GM12878 (cell line): ENCODE data around the gene YWHAG. TPM values are rescaled to one million over a fixed set of nuclear protein-coding genes. Genes with fewer than 3 reads are reported as not detected.

Experiments used
- ATAC-seq: fragments of 200-7000 bp; cut with Tn5 transposase; 3 replicates; pipeline ENCODE4 v1.9.1; 2020; ENCODE audit warnings: mild to moderate bottlenecking, moderate library complexity
- BruUV-seq: library from RNA; stranded (reverse); fragments of 400-500 nt; replicated peaks from 2 replicates; lab custom pipeline; 2021; lab: Mats Ljungman, UMichigan
- CTCF ChIA-PET: fragments of 300-600 bp; sonication (Branson Sonifier 250); formaldehyde crosslinking; extraction: SDS; loops from one replicate; lab custom pipeline; 2021; ENCODE audit warnings: inconsistent platforms; lab: Yijun Ruan, JAX
- POLR2A ChIA-PET: fragments of 350-600 bp; formaldehyde crosslinking; extraction: SDS; loops from one replicate; lab custom pipeline; 2021; ENCODE audit warnings: inconsistent platforms; lab: Charles Lee
- RAD21 ChIA-PET: fragments of 300-600 bp; sonication (Branson Sonifier 250); formaldehyde crosslinking; loops from one replicate; lab custom pipeline; 2023; ENCODE audit warnings: antibody characterized with exemption; ENCODE audit not compliant: unreplicated experiment; lab: Charles Lee
- SMC1A ChIA-PET: fragments of 300-600 bp; sonication (Branson Sonifier 250); formaldehyde crosslinking; loops from one replicate; lab custom pipeline; 2023; ENCODE audit not compliant: unreplicated experiment, uncharacterized antibody; lab: Charles Lee
- DNase-seq: peaks from one replicate; pipeline ENCODE4 v3.0.0-alpha.2; 2011; ENCODE audit warnings: low read depth, low spot score
- FAIRE-seq: peaks from 3 replicates; lab custom pipeline; 2011; peaks lifted over from hg19 to GRCh38; lab: Jason Lieb, UNC
- H2AFZ ChIP-seq: 2 replicates; pipeline ENCODE4 v1.6.0; 2011; ENCODE audit warnings: low read depth, low read length, control low read depth; ENCODE audit not compliant: control insufficient read depth
- H3K27ac ChIP-seq: 2 replicates; pipeline ENCODE4 v1.5.1; 2011; ENCODE audit warnings: control low read depth; ENCODE audit not compliant: control insufficient read depth, insufficient read depth
- H3K27me3 ChIP-seq, 2 experiments: replicated peaks in 1 of 2; 2 replicates each; pipeline versions ENCODE4 v1.6.0 to v1.6.1; 2011; ENCODE audit warnings: low read length in 1 of 2; ENCODE audit not compliant: control insufficient read depth in 2 of 2, insufficient read depth in 2 of 2
- H3K36me3 ChIP-seq, 2 experiments: 2 replicates each; pipeline ENCODE4 v1.5.1; 2011; ENCODE audit warnings: low read length in 1 of 2; ENCODE audit not compliant: control insufficient read depth in 2 of 2, insufficient read depth in 2 of 2
- H3K4me1 ChIP-seq: 2 replicates; pipeline ENCODE4 v1.6.1; 2011; ENCODE audit warnings: mild to moderate bottlenecking, low read length, moderate library complexity, mixed read lengths; ENCODE audit not compliant: control insufficient read depth, insufficient read depth
- H3K4me2 ChIP-seq: 2 replicates; pipeline ENCODE4 v1.6.0; 2011; ENCODE audit warnings: control low read depth; ENCODE audit not compliant: control insufficient read depth, insufficient read depth
- H3K4me3 ChIP-seq: fragments of 200-600 bp; sonication (generic); 2 replicates; pipeline ENCODE4 v1.5.1; 2016
- H3K79me2 ChIP-seq: 2 replicates; pipeline ENCODE4 v1.6.0; 2011; ENCODE audit warnings: low read length; ENCODE audit not compliant: control insufficient read depth, insufficient read depth
- H3K9ac ChIP-seq: 2 replicates; pipeline ENCODE4 v1.8.0; 2011; ENCODE audit warnings: low read length, control low read depth, mixed read lengths; ENCODE audit not compliant: control insufficient read depth, insufficient read depth
- H3K9me3 ChIP-seq: replicated peaks from 3 replicates; pipeline ENCODE4 v1.5.1; 2011; ENCODE audit warnings: mild to moderate bottlenecking, low read length; ENCODE audit not compliant: control insufficient read depth, insufficient read depth
- H4K20me1 ChIP-seq: 2 replicates; pipeline ENCODE4 v1.6.0; 2011; ENCODE audit not compliant: control insufficient read depth, insufficient read depth
- BCL11A ChIP-seq: IDR thresholded peaks from 2 replicates; pipeline ENCODE4 v1.6.1; 2011; ENCODE audit warnings: low read depth, low read length
- GATAD2B ChIP-seq: fragments of 450-650 bp; conservative IDR thresholded peaks from 2 replicates; pipeline ENCODE4 v1.6.1; 2017; ENCODE audit warnings: low read depth, mild to moderate bottlenecking, moderate library complexity
- MLLT1 ChIP-seq: fragments of 450-650 bp; IDR thresholded peaks from 2 replicates; pipeline ENCODE4 v1.6.1; 2016; ENCODE audit warnings: mild to moderate bottlenecking
- PKNOX1 ChIP-seq: fragments of 450-650 bp; IDR thresholded peaks from 2 replicates; pipeline ENCODE4 v1.6.1; 2016; ENCODE audit warnings: mild to moderate bottlenecking
- POLR2A ChIP-seq: IDR thresholded peaks from 2 replicates; pipeline ENCODE4 v1.6.1; 2011; ENCODE audit warnings: low read depth, mild to moderate bottlenecking, low read length
- ZBTB4 ChIP-seq: fragments of 450-650 bp; formaldehyde crosslinking; IDR thresholded peaks from 2 replicates; pipeline ENCODE4 v1.4.0; 2022; ENCODE audit warnings: mild to moderate bottlenecking, moderate library complexity
- ZNF687 ChIP-seq: fragments of 450-650 bp; IDR thresholded peaks from 2 replicates; pipeline ENCODE4 v1.6.1; 2017; ENCODE audit warnings: mild to moderate bottlenecking, moderate library complexity
- WGBS: methylation state at CpG from one replicate; pipeline ENCODE4 v1.1.6; 2016; ENCODE audit warnings: low lambda C conversion rate; ENCODE audit not compliant: insufficient replicate concordance, insufficient coverage; ENCODE audit errors: missing lambda C conversion rate; 5-methylcytosine and 5-hydroxymethylcytosine counted together
- in situ Hi-C: fragments of 300-500 bp; cut with MboI; formaldehyde crosslinking; loops from 9 replicates; pipeline ENCODE4 v1.14.3; 2018; ENCODE audit warnings: mixed read lengths
- intact Hi-C: fragments of 100-400 bp; cut with micrococcal nuclease; formaldehyde crosslinking; loops from one replicate; pipeline ENCODE4 v1.14.2; 2022; ENCODE audit not compliant: unreplicated experiment
- polyA plus RNA-seq, 11 experiments: library from polyadenylated mRNA; depleted of rRNA in 4 of 11; unstranded in 6 of 11; stranded (reverse) in 5 of 11; fragments of >200 nt; fragmentation: Nextera tagmentation in 4 of 11; fragmentation: Illumina TruSeq in 1 of 11; extraction: Ambion mirVana in 4 of 11; extraction: Trizol in 1 of 11; gene quantifications; 1 replicate in 1 of 11; 2 replicates in 10 of 11; pipeline versions ENCODE4 v1.2.1 to v1.2.3, GENCODE V29; 2011 to 2016; ENCODE audit warnings: inconsistent platforms in 2 of 11, missing spikeins in 2 of 11, low read depth in 1 of 11
- total RNA-seq, 4 experiments: library from RNA; depleted of rRNA in 3 of 4; stranded (reverse); fragments of >200 nt in 3 of 4; fragmentation: Illumina TruSeq in 1 of 4; extraction: Trizol in 1 of 4; gene quantifications; 2 replicates each; pipeline versions ENCODE4 v1.2.1 to v1.2.3, GENCODE V29; 2013 to 2021

Gene YWHAG
- total and polyA plus RNA-seq, 10 of the 15 experiments (the other 5 are each of a cell fraction or from before 2014, with no cell fraction given) = 20.2 to 157 (median 41.3) TPM

- TF ChIP-seq ZNF687 = peak; percentile 94
- TF ChIP-seq BCL11A = no peak
- peak; percentile 93 for TF ChIP-seq POLR2A
Measured at GRCh38 chr7:76393116-76394031, 34.6 kb upstream of the YWHAG start (continued).

- ATAC-seq = peak; percentile 2; the same call in 2 of the 3 replicates
- no peak for FAIRE-seq
- intact Hi-C loops (loop anchor here (2.0 kb wide), 1 partner anchor 74 kb away; no protein-coding TSS in a partner anchor), in situ Hi-C loops (no loop called here)
- Histone ChIP-seq H3K27ac (no peak overlapping the region), H4K20me1 (no peaks in the 10 kb centered on the region), H3K79me2 (no peaks in the 10 kb centered on the region), H3K9ac (peak overlapping the region; percentile 1; the same call in 1 of the 2 replicates), H3K27me3 (no peaks in the 10 kb centered on the region), H3K9me3 (no peaks in the 10 kb centered on the region), H3K4me2 (peak overlapping the region; percentile 26), H3K4me1 (peaks cover 9% of the 10 kb centered on the region), H3K4me3 (0 out of 2 replicates have a peak overlapping the region, but pooled peaks have one; percentile 4), H3K36me3 (no peaks in the 10 kb centered on the region), H2AFZ (peak overlapping the region; percentile 87)
- TF ChIP-seq PKNOX1 = peak; percentile 85
- TF ChIP-seq ZBTB4 (CRISPR knock-in tag) = 0 out of 2 replicates have a peak, but pooled peaks have one; percentile 37
- peak; percentile 75 for TF ChIP-seq MLLT1
- no peak for TF ChIP-seq GATAD2B
- POLR2A ChIA-PET = interaction anchor here (0.5 to 2.3 kb wide), 4 partner anchors 11 to 33 kb away, joined by 3 to 5 read pairs (median 4); partner anchors contain the start of gene YWHAG
- RAD21 ChIA-PET = no interaction called here
- DNase-seq = no peak
- SMC1A ChIA-PET = no interaction called here
- BruUV-seq = no TSS peak
- 30% methylated on average over 12 of the region's 12 CpGs for WGBS
- CTCF ChIA-PET = interaction anchor here (0.7 kb wide), 1 partner anchor 199 kb away, joined by 3 read pairs; no protein-coding TSS in a partner anchor
Measured at GRCh38 chr7:76392531-76393115, 33.8 kb upstream of the YWHAG start.
